Keratinocyte (primary cell): ENCODE measurements around the gene AMBP. TPM values are rescaled to one million over a fixed set of nuclear protein-coding genes. Genes with fewer than 3 reads are reported as not detected.

Experiments
- DNase-seq: peaks from one replicate; pipeline ENCODE4 v3.0.0-alpha.2; 2011; ENCODE audit warnings: low read depth, missing footprints, low spot score
- FAIRE-seq: peaks from 2 replicates; lab custom pipeline; 2011; peaks lifted over from hg19 to GRCh38; lab: Jason Lieb, UNC
- H2AFZ ChIP-seq: 2 replicates; pipeline ENCODE4 v1.6.0; 2012; ENCODE audit warnings: low read length, control low read depth, inconsistent platforms; ENCODE audit not compliant: control insufficient read depth
- H3K27ac ChIP-seq: 2 replicates; pipeline ENCODE4 v1.5.1; 2011; ENCODE audit warnings: low read length; ENCODE audit not compliant: control insufficient read depth, insufficient read depth
- H3K27me3 ChIP-seq: 3 replicates; pipeline ENCODE4 v1.6.0; 2011; ENCODE audit warnings: low read length; ENCODE audit not compliant: control insufficient read depth, insufficient read depth; ENCODE audit errors: extremely low read depth
- H3K36me3 ChIP-seq, 2 experiments: 2 replicates in 1 of 2; 3 replicates in 1 of 2; pipeline ENCODE4 v1.5.1; 2011; ENCODE audit warnings: low read length in 2 of 2, mild to moderate bottlenecking in 1 of 2; ENCODE audit not compliant: control insufficient read depth in 2 of 2, insufficient read depth in 2 of 2; ENCODE audit errors: extremely low read depth in 1 of 2
- H3K4me1 ChIP-seq: 3 replicates; pipeline ENCODE4 v1.5.1; 2011; ENCODE audit warnings: low read length; ENCODE audit not compliant: control insufficient read depth, insufficient read depth; ENCODE audit errors: extremely low read depth
- H3K4me2 ChIP-seq: 3 replicates; pipeline ENCODE4 v1.6.0; 2011; ENCODE audit warnings: low read depth, low read length; ENCODE audit not compliant: control insufficient read depth, insufficient read depth; ENCODE audit errors: extremely low read depth
- H3K4me3 ChIP-seq, 3 experiments: fragments of 200-600 bp in 1 of 3; sonication (generic) in 1 of 3; 2 replicates in 2 of 3; 3 replicates in 1 of 3; pipeline ENCODE4 v1.5.1; 2011 to 2016; ENCODE audit warnings: low read length in 3 of 3, mild to moderate bottlenecking in 3 of 3, control low read depth in 2 of 3, inconsistent platforms in 1 of 3, low read depth in 1 of 3, mixed read lengths in 1 of 3, mixed run types in 1 of 3, moderate library complexity in 1 of 3; ENCODE audit not compliant: control insufficient read depth in 2 of 3, insufficient read depth in 2 of 3; ENCODE audit errors: extremely low read depth in 1 of 3
- H3K79me2 ChIP-seq: 2 replicates; pipeline ENCODE4 v1.6.0; 2012; ENCODE audit warnings: low read length; ENCODE audit not compliant: control insufficient read depth, insufficient read depth
- H3K9ac ChIP-seq: 3 replicates; pipeline ENCODE4 v1.6.0; 2011; ENCODE audit warnings: low read length; ENCODE audit not compliant: control insufficient read depth, insufficient read depth; ENCODE audit errors: extremely low read depth
- H3K9me1 ChIP-seq: 3 replicates; pipeline ENCODE4 v1.6.0; 2011; ENCODE audit warnings: low read length; ENCODE audit not compliant: control insufficient read depth, insufficient read depth; ENCODE audit errors: extremely low read depth
- H3K9me3 ChIP-seq: 2 replicates; pipeline ENCODE4 v1.5.1; 2012; ENCODE audit warnings: low read depth, low read length; ENCODE audit not compliant: control insufficient read depth
- H4K20me1 ChIP-seq: 3 replicates; pipeline ENCODE4 v1.6.0; 2011; ENCODE audit warnings: low read length; ENCODE audit not compliant: control insufficient read depth, insufficient read depth; ENCODE audit errors: extremely low read depth
- CTCF ChIP-seq, 3 experiments: IDR thresholded peaks in 1 of 3; conservative IDR thresholded peaks in 1 of 3; optimal IDR thresholded peaks in 1 of 3; 2 replicates in 2 of 3; 3 replicates in 1 of 3; pipeline versions ENCODE3 to v1.5.1; 2011; ENCODE audit warnings: low read length in 3 of 3, mild to moderate bottlenecking in 3 of 3, moderate library complexity in 2 of 3, control low read depth in 1 of 3, inconsistent platforms in 1 of 3; ENCODE audit not compliant: insufficient read depth in 2 of 3; ENCODE audit errors: extremely low read depth in 1 of 3
- EZH2 ChIP-seq: IDR thresholded peaks from one replicate; pipeline ENCODE4 v1.6.1; 2012; ENCODE audit warnings: inconsistent platforms, mild to moderate bottlenecking, low read length, moderate library complexity
- dilution Hi-C: fragments of 300-500 bp; cut with MboI; formaldehyde crosslinking; loops from one replicate; pipeline ENCODE4 v1.7.0; 2020; ENCODE audit warnings: low sequenced_read_pairs; ENCODE audit not compliant: extremely low pct_ligation_motif_present
- polyA plus RNA-seq, 5 experiments: library from polyadenylated mRNA; depleted of rRNA in 3 of 5; stranded (reverse) in 3 of 5; stranded (forward) in 1 of 5; unstranded in 1 of 5; fragments of >200 nt; gene quantifications; 1 replicate in 1 of 5; 2 replicates in 3 of 5; 3 replicates in 1 of 5; pipeline versions ENCODE4 v1.2.1 to v1.2.3, GENCODE V29; 2011 to 2012; ENCODE audit warnings: missing spikeins in 2 of 5, low read depth in 1 of 5, low replicate concordance in 1 of 5

The AMBP gene
- polyA plus RNA-seq, 1 donor (not counting 4 experiments of a cell fraction or from before 2014, with no cell fraction given), result not detected

- H3K4me3 ChIP-seq, result no peak overlapping the region
- no peak for DNase-seq
- dilution Hi-C loops, result no loop called here
- H3K4me2 ChIP-seq, result no peak overlapping the region
- H3K9me1 ChIP-seq, result no peaks in the 10 kb centered on the region
- H4K20me1 ChIP-seq, result no peaks in the 10 kb centered on the region
- no peaks in the 10 kb centered on the region for H3K9me3 ChIP-seq
- no peak for FAIRE-seq
- H3K9ac ChIP-seq, result no peak overlapping the region
- peaks cover 40% of the 10 kb centered on the region for H3K27me3 ChIP-seq
- H2AFZ ChIP-seq, result no peak overlapping the region
- no peak overlapping the region for H3K27ac ChIP-seq
- no peaks in the 10 kb centered on the region for H3K79me2 ChIP-seq
- TF ChIP-seq CTCF (optimal IDR thresholded peaks at IDR 0.05 in 1 of 3, IDR thresholded peaks at IDR 0.05 in 1 of 3, conservative IDR thresholded peaks at IDR 0.05 in 1 of 3; ENCODE audit: extremely low read depth in 1 of 3, insufficient read depth in 2 of 3, low read length in 3 of 3) (no peak), EZH2 (no peak)
- H3K36me3 ChIP-seq, result no peaks in the 10 kb centered on the region
- no peaks in the 10 kb centered on the region for H3K4me1 ChIP-seq
Measured at GRCh38 chr9:114078781-114079156, 669 bp upstream of the AMBP start.

GRCh38 chr9:114077162-114077837 is 800 bp downstream of the AMBP start:
- Histone ChIP-seq H3K9me3 (no peaks in the 10 kb centered on the region), H3K4me1 (no peaks in the 10 kb centered on the region), H3K79me2 (no peaks in the 10 kb centered on the region), H4K20me1 (no peaks in the 10 kb centered on the region), H3K27ac (no peak overlapping the region), H3K27me3 (peaks cover 45% of the 10 kb centered on the region), H3K4me2 (no peak overlapping the region), H3K9me1 (no peaks in the 10 kb centered on the region), H3K9ac (no peak overlapping the region), H3K36me3 (no peaks in the 10 kb centered on the region), H2AFZ (no peak overlapping the region), H3K4me3 (no peak overlapping the region)
- DNase-seq (no peak), FAIRE-seq (no peak)
- dilution Hi-C loops, result no loop called here
- no peak for TF ChIP-seq EZH2
- TF ChIP-seq CTCF (optimal IDR thresholded peaks at IDR 0.05 in 1 of 3, IDR thresholded peaks at IDR 0.05 in 1 of 3, conservative IDR thresholded peaks at IDR 0.05 in 1 of 3; ENCODE audit: extremely low read depth in 1 of 3, insufficient read depth in 2 of 3, low read length in 3 of 3), result no peak
